ENCODE data around the gene CEACAM16. TPM values are rescaled to one million over a fixed set of nuclear protein-coding genes. Genes with fewer than 3 reads are reported as not detected.

Gene CEACAM16
- polyA plus RNA-seq, 1 donor from 2014 or later = not detected

DNA sequence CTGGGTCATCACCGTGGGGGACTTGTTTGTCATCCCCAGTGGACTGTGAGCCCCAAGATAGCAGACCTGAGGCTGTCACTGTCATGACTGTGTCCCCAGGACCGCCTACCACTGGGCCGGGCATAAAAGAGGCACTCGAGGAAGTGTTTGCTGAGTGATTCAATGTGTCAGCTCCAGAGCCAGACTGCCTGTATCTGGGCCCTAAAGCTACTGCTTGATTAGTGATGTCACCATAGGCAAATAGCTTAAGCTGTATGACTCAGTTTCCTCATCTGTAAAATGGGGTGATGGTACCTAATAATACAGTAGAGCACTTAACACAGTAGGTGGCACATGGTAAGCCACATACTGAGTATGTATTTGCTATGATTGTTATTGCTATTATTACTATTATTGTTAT lies 38.9 kb upstream of the CEACAM16 start:
- Histone ChIP-seq H3K9ac (ENCODE audit: low read length) (no peak overlapping the region), H2AFZ (ENCODE audit: low read depth, low read length) (no peak overlapping the region), H4K20me1 (ENCODE audit: insufficient read depth) (no peaks in the 10 kb centered on the region), H3K36me3 (ENCODE audit: insufficient read depth, low read length) (peaks cover 5% of the 10 kb centered on the region), H3K9me3 (ENCODE audit: low read length) (no peaks in the 10 kb centered on the region), H3K79me2 (replicated peaks; ENCODE audit: insufficient read depth, low read length) (no peaks in the 10 kb centered on the region), H3F3A (ENCODE audit: insufficient read depth, low read length, poor library complexity, severe bottlenecking) (no peaks in the 10 kb centered on the region), H3K4me2 (ENCODE audit: low read length) (no peak overlapping the region), H3K4me3 (ENCODE audit: low read length) (no peak overlapping the region), H3K27me3 (ENCODE audit: insufficient read depth, low read depth, low read length) (no peaks in the 10 kb centered on the region), H3K27ac (ENCODE audit: low read length) (no peak overlapping the region), H3K9me2 (ENCODE audit: insufficient read depth, low read length) (no peaks in the 10 kb centered on the region)
- TF ChIP-seq POLR2AphosphoS5 (IDR thresholded peaks at IDR 0.05) (no peak), SMC3 (conservative IDR thresholded peaks at IDR 0.05; ENCODE audit: poor library complexity) (no peak), EP300 (conservative IDR thresholded peaks at IDR 0.05; ENCODE audit: poor library complexity, severe bottlenecking) (no peak), MXI1 (conservative IDR thresholded peaks at IDR 0.05; ENCODE audit: poor library complexity, severe bottlenecking) (no peak)
- TF ChIP-seq, protein P1, sequence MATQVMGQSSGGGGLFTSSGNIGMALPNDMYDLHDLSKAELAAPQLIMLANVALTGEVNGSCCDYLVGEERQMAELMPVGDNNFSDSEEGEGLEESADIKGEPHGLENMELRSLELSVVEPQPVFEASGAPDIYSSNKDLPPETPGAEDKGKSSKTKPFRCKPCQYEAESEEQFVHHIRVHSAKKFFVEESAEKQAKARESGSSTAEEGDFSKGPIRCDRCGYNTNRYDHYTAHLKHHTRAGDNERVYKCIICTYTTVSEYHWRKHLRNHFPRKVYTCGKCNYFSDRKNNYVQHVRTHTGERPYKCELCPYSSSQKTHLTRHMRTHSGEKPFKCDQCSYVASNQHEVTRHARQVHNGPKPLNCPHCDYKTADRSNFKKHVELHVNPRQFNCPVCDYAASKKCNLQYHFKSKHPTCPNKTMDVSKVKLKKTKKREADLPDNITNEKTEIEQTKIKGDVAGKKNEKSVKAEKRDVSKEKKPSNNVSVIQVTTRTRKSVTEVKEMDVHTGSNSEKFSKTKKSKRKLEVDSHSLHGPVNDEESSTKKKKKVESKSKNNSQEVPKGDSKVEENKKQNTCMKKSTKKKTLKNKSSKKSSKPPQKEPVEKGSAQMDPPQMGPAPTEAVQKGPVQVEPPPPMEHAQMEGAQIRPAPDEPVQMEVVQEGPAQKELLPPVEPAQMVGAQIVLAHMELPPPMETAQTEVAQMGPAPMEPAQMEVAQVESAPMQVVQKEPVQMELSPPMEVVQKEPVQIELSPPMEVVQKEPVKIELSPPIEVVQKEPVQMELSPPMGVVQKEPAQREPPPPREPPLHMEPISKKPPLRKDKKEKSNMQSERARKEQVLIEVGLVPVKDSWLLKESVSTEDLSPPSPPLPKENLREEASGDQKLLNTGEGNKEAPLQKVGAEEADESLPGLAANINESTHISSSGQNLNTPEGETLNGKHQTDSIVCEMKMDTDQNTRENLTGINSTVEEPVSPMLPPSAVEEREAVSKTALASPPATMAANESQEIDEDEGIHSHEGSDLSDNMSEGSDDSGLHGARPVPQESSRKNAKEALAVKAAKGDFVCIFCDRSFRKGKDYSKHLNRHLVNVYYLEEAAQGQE (IDR thresholded peaks at IDR 0.05; ENCODE audit: borderline replicate concordance) = no peak

DNA sequence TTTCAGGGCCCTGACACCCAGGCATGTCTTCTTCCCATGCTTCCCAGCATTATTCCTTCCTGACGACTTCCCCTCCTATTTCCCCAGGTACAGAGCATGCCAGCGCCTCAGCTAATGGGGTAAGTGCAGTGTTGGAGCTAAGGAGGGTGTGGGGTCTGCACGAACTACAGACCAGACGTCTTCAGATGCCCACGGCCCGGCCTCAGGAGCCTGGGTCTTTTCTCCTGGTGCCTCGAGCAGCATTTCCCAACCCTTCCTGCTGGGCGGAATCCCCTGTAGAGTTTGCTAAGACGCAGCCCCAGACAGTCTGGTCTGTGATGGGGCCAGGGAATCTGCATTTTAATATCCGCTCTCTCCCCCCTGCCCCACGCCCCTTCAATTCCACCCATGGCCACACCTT lies 37.7 kb upstream of the CEACAM16 start:
- H3K79me2 ChIP-seq (replicated peaks; ENCODE audit: insufficient read depth, low read length) = no peaks in the 10 kb centered on the region
- TF ChIP-seq POLR2AphosphoS5 (IDR thresholded peaks at IDR 0.05) (no peak), MXI1 (conservative IDR thresholded peaks at IDR 0.05; ENCODE audit: poor library complexity, severe bottlenecking) (no peak), EZH2 (IDR thresholded peaks at IDR 0.05; ENCODE audit: borderline replicate concordance, insufficient read depth, low read length, poor library complexity, severe bottlenecking) (no peak), SMC3 (conservative IDR thresholded peaks at IDR 0.05; ENCODE audit: poor library complexity) (no peak), EP300 (conservative IDR thresholded peaks at IDR 0.05; ENCODE audit: poor library complexity, severe bottlenecking) (no peak), TAF1 (IDR thresholded peaks at IDR 0.05; ENCODE audit: low read depth) (no peak), RAD21 (conservative IDR thresholded peaks at IDR 0.05) (no peak)
- TF ChIP-seq, protein P2, sequence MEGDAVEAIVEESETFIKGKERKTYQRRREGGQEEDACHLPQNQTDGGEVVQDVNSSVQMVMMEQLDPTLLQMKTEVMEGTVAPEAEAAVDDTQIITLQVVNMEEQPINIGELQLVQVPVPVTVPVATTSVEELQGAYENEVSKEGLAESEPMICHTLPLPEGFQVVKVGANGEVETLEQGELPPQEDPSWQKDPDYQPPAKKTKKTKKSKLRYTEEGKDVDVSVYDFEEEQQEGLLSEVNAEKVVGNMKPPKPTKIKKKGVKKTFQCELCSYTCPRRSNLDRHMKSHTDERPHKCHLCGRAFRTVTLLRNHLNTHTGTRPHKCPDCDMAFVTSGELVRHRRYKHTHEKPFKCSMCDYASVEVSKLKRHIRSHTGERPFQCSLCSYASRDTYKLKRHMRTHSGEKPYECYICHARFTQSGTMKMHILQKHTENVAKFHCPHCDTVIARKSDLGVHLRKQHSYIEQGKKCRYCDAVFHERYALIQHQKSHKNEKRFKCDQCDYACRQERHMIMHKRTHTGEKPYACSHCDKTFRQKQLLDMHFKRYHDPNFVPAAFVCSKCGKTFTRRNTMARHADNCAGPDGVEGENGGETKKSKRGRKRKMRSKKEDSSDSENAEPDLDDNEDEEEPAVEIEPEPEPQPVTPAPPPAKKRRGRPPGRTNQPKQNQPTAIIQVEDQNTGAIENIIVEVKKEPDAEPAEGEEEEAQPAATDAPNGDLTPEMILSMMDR (IDR thresholded peaks at IDR 0.05; ENCODE audit: poor library complexity, severe bottlenecking) = no peak
- TF ChIP-seq, protein P1 (IDR thresholded peaks at IDR 0.05; ENCODE audit: borderline replicate concordance) = no peak
- no peak overlapping the region for H3K4me2 ChIP-seq (ENCODE audit: low read length)
- H3K9ac ChIP-seq (ENCODE audit: low read length) = no peak overlapping the region
- H3K27ac ChIP-seq (ENCODE audit: low read length) = no peak overlapping the region
- H3F3A ChIP-seq (ENCODE audit: insufficient read depth, low read length, poor library complexity, severe bottlenecking) = no peaks in the 10 kb centered on the region
- no peaks in the 10 kb centered on the region for H4K20me1 ChIP-seq (ENCODE audit: insufficient read depth)
- no peaks in the 10 kb centered on the region for H3K9me3 ChIP-seq (ENCODE audit: low read length)
- no peaks in the 10 kb centered on the region for H3K27me3 ChIP-seq (ENCODE audit: insufficient read depth, low read depth, low read length)
- no peak overlapping the region for H2AFZ ChIP-seq (ENCODE audit: low read depth, low read length)
- peaks cover 5% of the 10 kb centered on the region for H3K36me3 ChIP-seq (ENCODE audit: insufficient read depth, low read length)
- no peak overlapping the region for H3K4me3 ChIP-seq (ENCODE audit: low read length)
- H3K9me2 ChIP-seq (ENCODE audit: insufficient read depth, low read length) = no peaks in the 10 kb centered on the region
